ENCODE results near the gene CCL26.

GRCh38 chr7:75818472-75818871, 46.5 kb upstream of the CCL26 start:
- no peak for TF ChIP-seq CTCF (IDR thresholded peaks at IDR 0.05)
- TF ChIP-seq EP300 (IDR thresholded peaks at IDR 0.05): no peak
- TF ChIP-seq POLR2A (IDR thresholded peaks at IDR 0.05; ENCODE audit: low read depth): no peak
- TF ChIP-seq POLR2AphosphoS5 (IDR thresholded peaks at IDR 0.05): no peak
